ENCODE results near the gene RNF169. TPM values are rescaled to one million over a fixed set of nuclear protein-coding genes. Genes with fewer than 3 reads are reported as not detected.
"Not testable (repeated sequence)": the region's sequence is repeated elsewhere in the genome, so short reads cannot be mapped to it uniquely, and the experiment has no call there.

RNF169 gene
- total and polyA plus RNA-seq, 12 donors: 2.3 to 14.0 (median 10.8) TPM

DNA sequence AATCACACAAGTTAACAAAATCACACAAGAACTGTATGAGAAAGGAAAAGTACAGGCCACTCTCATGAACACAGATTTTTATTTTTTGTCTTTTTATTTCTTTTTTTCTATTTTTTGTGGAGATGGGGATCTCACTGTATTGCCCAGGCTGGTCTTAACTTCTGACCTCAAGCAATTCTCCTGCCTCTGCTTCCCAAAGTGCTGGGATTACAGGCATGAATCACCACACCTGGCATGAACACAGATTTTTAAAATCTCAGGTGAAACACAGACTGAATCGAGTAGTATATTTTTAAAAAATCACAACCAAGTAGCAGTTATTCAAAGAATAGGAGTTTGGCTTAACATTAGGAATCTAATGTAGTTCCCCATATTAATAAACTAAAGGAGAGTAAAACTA is 18.3 kb downstream of the RNF169 start:
- TF ChIP-seq, protein P1, sequence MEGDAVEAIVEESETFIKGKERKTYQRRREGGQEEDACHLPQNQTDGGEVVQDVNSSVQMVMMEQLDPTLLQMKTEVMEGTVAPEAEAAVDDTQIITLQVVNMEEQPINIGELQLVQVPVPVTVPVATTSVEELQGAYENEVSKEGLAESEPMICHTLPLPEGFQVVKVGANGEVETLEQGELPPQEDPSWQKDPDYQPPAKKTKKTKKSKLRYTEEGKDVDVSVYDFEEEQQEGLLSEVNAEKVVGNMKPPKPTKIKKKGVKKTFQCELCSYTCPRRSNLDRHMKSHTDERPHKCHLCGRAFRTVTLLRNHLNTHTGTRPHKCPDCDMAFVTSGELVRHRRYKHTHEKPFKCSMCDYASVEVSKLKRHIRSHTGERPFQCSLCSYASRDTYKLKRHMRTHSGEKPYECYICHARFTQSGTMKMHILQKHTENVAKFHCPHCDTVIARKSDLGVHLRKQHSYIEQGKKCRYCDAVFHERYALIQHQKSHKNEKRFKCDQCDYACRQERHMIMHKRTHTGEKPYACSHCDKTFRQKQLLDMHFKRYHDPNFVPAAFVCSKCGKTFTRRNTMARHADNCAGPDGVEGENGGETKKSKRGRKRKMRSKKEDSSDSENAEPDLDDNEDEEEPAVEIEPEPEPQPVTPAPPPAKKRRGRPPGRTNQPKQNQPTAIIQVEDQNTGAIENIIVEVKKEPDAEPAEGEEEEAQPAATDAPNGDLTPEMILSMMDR (IDR thresholded peaks at IDR 0.05): no peak
- no peaks in the 10 kb centered on the region for H3K36me3 ChIP-seq
- H3K9me3 ChIP-seq: no peaks in the 10 kb centered on the region
- no peak overlapping the region for H3K27ac ChIP-seq
- no peaks in the 10 kb centered on the region for H3K27me3 ChIP-seq
- intact Hi-C loops (cut with DNase I): no loop called here
- H3K4me3 ChIP-seq: no peak overlapping the region
- 98 to 99% methylated on average over 1 of the region's 1 CpG for WGBS, 2 donors
- ATAC-seq (no peak), DNase-seq (no peak)
- peaks cover 0 to 25% (median 0%) of the 10 kb centered on the region in 9 donors for H3K4me1 ChIP-seq

DNA sequence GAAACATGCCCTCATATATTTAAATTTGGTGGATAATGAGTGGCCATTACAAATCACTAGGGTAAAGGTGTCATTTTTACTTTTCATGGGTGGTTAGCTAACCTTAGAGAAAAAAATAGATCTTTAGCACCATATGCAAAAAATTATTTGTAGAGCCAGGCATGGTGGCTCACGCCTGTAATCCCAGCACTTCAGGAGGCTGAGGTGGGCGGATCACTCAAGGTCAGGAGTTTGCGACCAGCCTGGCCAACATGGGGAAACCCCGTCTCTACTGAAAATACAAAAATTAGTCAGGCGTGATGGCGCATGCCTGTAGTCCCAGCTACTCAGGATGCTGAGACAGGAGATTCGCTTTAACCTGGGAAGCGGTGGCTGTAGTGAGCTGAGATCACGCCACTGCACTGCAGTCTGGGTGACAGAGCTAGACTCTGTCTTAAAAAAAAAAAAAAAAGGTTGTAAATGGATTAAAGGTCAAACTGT is 19.6 kb downstream of the RNF169 start:
- 93 to 94% methylated on average over 9 of the region's 9 CpGs for WGBS, 2 donors
- H3K27ac ChIP-seq; DNase-seq; H3K27me3 ChIP-seq; H3K36me3 ChIP-seq; intact Hi-C loops (cut with DNase I); H3K9me3 ChIP-seq; H3K4me3 ChIP-seq; ATAC-seq: not testable (repeated sequence)
- H3K4me1 ChIP-seq: peaks cover 0 to 29% (median 0%) of the 10 kb centered on the region in 9 donors

DNA sequence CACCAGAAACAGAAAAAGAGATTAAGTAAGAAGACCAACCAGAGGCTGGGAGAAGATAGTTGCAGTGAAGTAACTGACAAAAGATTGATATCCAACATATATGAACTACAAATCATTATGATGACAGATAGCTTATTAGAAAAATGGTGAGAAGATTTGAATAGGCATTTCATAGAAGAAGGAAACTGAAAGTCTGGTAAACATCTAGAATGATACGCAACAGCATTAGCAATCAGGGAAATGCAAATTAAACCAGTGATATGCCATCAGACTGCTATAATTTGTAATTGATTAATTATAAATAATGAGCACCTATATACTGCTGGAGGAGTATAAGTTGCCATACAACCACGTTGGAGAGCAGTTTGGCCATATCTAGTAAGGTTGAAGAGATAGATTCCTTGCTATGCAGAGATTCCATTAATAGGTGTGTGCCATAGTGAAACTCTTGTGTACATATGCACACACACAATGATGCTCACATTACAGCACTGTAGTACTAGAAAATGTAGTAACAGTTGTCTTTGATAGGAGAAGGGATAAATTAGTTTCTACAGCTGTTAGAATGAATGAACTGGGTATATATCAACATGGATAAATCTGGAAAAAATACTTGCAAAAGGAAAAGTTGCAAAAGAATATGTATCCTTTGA is 20.5 kb downstream of the RNF169 start:
- intact Hi-C loops (cut with DNase I): no loop called here
- H3K9me3 ChIP-seq: no peaks in the 10 kb centered on the region
- no peak overlapping the region for H3K27ac ChIP-seq
- DNase-seq (no peak), ATAC-seq (no peak)
- H3K4me1 ChIP-seq: peaks cover 0 to 32% (median 0%) of the 10 kb centered on the region in 9 donors
- no peak overlapping the region for H3K4me3 ChIP-seq
- WGBS, 2 donors: 69 to 76% methylated on average over 2 of the region's 2 CpGs
- TF ChIP-seq, protein P1 (IDR thresholded peaks at IDR 0.05): no peak
- H3K36me3 ChIP-seq: no peaks in the 10 kb centered on the region
- no peaks in the 10 kb centered on the region for H3K27me3 ChIP-seq

DNA sequence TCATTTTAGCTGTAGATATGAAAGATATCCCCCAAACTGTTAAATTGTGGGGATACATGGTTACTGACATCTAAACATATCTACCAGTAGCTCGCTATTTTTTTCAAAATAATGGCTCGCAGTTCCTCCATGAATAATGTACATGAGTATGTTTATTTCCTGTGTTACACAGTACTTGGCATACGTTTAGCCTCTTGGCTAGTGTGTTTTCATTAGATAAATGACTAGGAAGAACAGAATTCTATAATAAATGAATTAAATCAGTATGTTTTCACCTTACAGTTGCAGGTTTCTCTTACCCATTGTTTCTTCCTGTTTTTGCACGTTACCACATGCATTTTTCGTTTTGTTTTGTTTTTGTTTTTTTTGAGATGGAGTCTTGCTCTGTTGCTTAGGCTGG is 21.8 kb downstream of the RNF169 start:
- H3K27me3 ChIP-seq: no peaks in the 10 kb centered on the region
- H3K27ac ChIP-seq: no peak overlapping the region
- WGBS, 2 donors: 60 to 71% methylated on average over 5 of the region's 5 CpGs
- H3K4me3 ChIP-seq: no peak overlapping the region
- H3K9me3 ChIP-seq: no peaks in the 10 kb centered on the region
- no peak for DNase-seq
- H3K4me1 ChIP-seq: peaks cover 0 to 37% (median 0%) of the 10 kb centered on the region in 9 donors
- no peaks in the 10 kb centered on the region for H3K36me3 ChIP-seq
- intact Hi-C loops (cut with DNase I): no loop called here
- no peak for ATAC-seq
- TF ChIP-seq, protein P1 (IDR thresholded peaks at IDR 0.05): no peak

GRCh38 chr11:74771139-74771538 is 22.5 kb downstream of the RNF169 start:
- intact Hi-C loops (cut with DNase I): no loop called here
- no peak overlapping the region for H3K4me3 ChIP-seq
- peaks cover 0 to 44% (median 4%) of the 10 kb centered on the region in 9 donors for H3K4me1 ChIP-seq
- TF ChIP-seq, protein P1 (IDR thresholded peaks at IDR 0.05): no peak
- H3K27ac ChIP-seq: no peak overlapping the region
- no peaks in the 10 kb centered on the region for H3K36me3 ChIP-seq
- 96 to 97% methylated on average over 3 of the region's 3 CpGs for WGBS, 2 donors
- DNase-seq (no peak), ATAC-seq (no peak)
- H3K9me3 ChIP-seq: no peaks in the 10 kb centered on the region
- H3K27me3 ChIP-seq: no peaks in the 10 kb centered on the region
